ENCODE measurements around the gene KIAA1671. TPM values are rescaled to one million over a fixed set of nuclear protein-coding genes. Genes with fewer than 3 reads are reported as not detected.

KIAA1671 gene
- total RNA-seq, 1 experiment from 2014 or later = 7.3 TPM

- Histone ChIP-seq H3K27me3 (ENCODE audit: control insufficient read depth, insufficient read depth, low read length) (no peaks in the 10 kb centered on the region), H3K4me3 (ENCODE audit: insufficient read depth, low read depth, low read length) (no peak overlapping the region), H3K36me3 (replicated peaks; ENCODE audit: control insufficient read depth, insufficient read depth, low read length) (no peaks in the 10 kb centered on the region)
- DNase-seq = peak; percentile 47
Observed at GRCh38 chr22:25062386-25063085, 110.0 kb downstream of the KIAA1671 start.

- Histone ChIP-seq H3K27me3 (ENCODE audit: control insufficient read depth, insufficient read depth, low read length) (no peaks in the 10 kb centered on the region), H3K4me3 (ENCODE audit: insufficient read depth, low read depth, low read length) (no peak overlapping the region), H3K36me3 (replicated peaks; ENCODE audit: control insufficient read depth, insufficient read depth, low read length) (no peaks in the 10 kb centered on the region)
- DNase-seq = no peak
Observed at GRCh38 chr22:25064894-25065560, 112.5 kb downstream of the KIAA1671 start.

GRCh38 chr22:25066861-25067435 lies 114.4 kb downstream of the KIAA1671 start:
- peak; percentile 42 for DNase-seq
- Histone ChIP-seq H3K36me3 (replicated peaks; ENCODE audit: control insufficient read depth, insufficient read depth, low read length) (no peaks in the 10 kb centered on the region), H3K27me3 (ENCODE audit: control insufficient read depth, insufficient read depth, low read length) (no peaks in the 10 kb centered on the region), H3K4me3 (ENCODE audit: insufficient read depth, low read depth, low read length) (no peak overlapping the region)

- no peaks in the 10 kb centered on the region for H3K27me3 ChIP-seq (ENCODE audit: control insufficient read depth, insufficient read depth, low read length)
- H3K36me3 ChIP-seq (replicated peaks; ENCODE audit: control insufficient read depth, insufficient read depth, low read length) = no peaks in the 10 kb centered on the region
- DNase-seq = peak; percentile 40
- H3K4me3 ChIP-seq (ENCODE audit: insufficient read depth, low read depth, low read length) = no peak overlapping the region
Observed at GRCh38 chr22:25067851-25068421, 115.4 kb downstream of the KIAA1671 start.

- Histone ChIP-seq H3K4me3 (ENCODE audit: insufficient read depth, low read depth, low read length) (no peak overlapping the region), H3K27me3 (ENCODE audit: control insufficient read depth, insufficient read depth, low read length) (no peaks in the 10 kb centered on the region), H3K36me3 (replicated peaks; ENCODE audit: control insufficient read depth, insufficient read depth, low read length) (no peaks in the 10 kb centered on the region)
- DNase-seq = peak; percentile 43
Observed at GRCh38 chr22:25068707-25069106, 116.2 kb downstream of the KIAA1671 start.

GRCh38 chr22:25069426-25069757 lies 116.9 kb downstream of the KIAA1671 start:
- Histone ChIP-seq H3K36me3 (replicated peaks; ENCODE audit: control insufficient read depth, insufficient read depth, low read length) (no peaks in the 10 kb centered on the region), H3K4me3 (ENCODE audit: insufficient read depth, low read depth, low read length) (no peak overlapping the region), H3K27me3 (ENCODE audit: control insufficient read depth, insufficient read depth, low read length) (no peaks in the 10 kb centered on the region)
- DNase-seq = no peak

- DNase-seq = peak; percentile 60
- Histone ChIP-seq H3K27me3 (ENCODE audit: control insufficient read depth, insufficient read depth, low read length) (no peaks in the 10 kb centered on the region), H3K36me3 (replicated peaks; ENCODE audit: control insufficient read depth, insufficient read depth, low read length) (no peaks in the 10 kb centered on the region), H3K4me3 (ENCODE audit: insufficient read depth, low read depth, low read length) (no peak overlapping the region)
Observed at GRCh38 chr22:25069758-25070481, 117.4 kb downstream of the KIAA1671 start.

GRCh38 chr22:25070956-25071355 lies 118.4 kb downstream of the KIAA1671 start:
- no peaks in the 10 kb centered on the region for H3K27me3 ChIP-seq (ENCODE audit: control insufficient read depth, insufficient read depth, low read length)
- no peak overlapping the region for H3K4me3 ChIP-seq (ENCODE audit: insufficient read depth, low read depth, low read length)
- H3K36me3 ChIP-seq (replicated peaks; ENCODE audit: control insufficient read depth, insufficient read depth, low read length) = no peaks in the 10 kb centered on the region
- DNase-seq = no peak

GRCh38 chr22:25071720-25072119 lies 119.2 kb downstream of the KIAA1671 start:
- Histone ChIP-seq H3K27me3 (ENCODE audit: control insufficient read depth, insufficient read depth, low read length) (no peaks in the 10 kb centered on the region), H3K4me3 (ENCODE audit: insufficient read depth, low read depth, low read length) (no peak overlapping the region), H3K36me3 (replicated peaks; ENCODE audit: control insufficient read depth, insufficient read depth, low read length) (no peaks in the 10 kb centered on the region)
- DNase-seq = no peak

GRCh38 chr22:25072406-25072805 lies 119.9 kb downstream of the KIAA1671 start:
- no peak for DNase-seq
- Histone ChIP-seq H3K27me3 (ENCODE audit: control insufficient read depth, insufficient read depth, low read length) (no peaks in the 10 kb centered on the region), H3K36me3 (replicated peaks; ENCODE audit: control insufficient read depth, insufficient read depth, low read length) (no peaks in the 10 kb centered on the region), H3K4me3 (ENCODE audit: insufficient read depth, low read depth, low read length) (no peak overlapping the region)

GRCh38 chr22:25076336-25076735 lies 123.8 kb downstream of the KIAA1671 start:
- Histone ChIP-seq H3K27me3 (ENCODE audit: control insufficient read depth, insufficient read depth, low read length) (no peaks in the 10 kb centered on the region), H3K4me3 (ENCODE audit: insufficient read depth, low read depth, low read length) (no peak overlapping the region), H3K36me3 (replicated peaks; ENCODE audit: control insufficient read depth, insufficient read depth, low read length) (no peaks in the 10 kb centered on the region)
- no peak for DNase-seq

GRCh38 chr22:25077056-25077455 lies 124.5 kb downstream of the KIAA1671 start:
- no peaks in the 10 kb centered on the region for H3K36me3 ChIP-seq (replicated peaks; ENCODE audit: control insufficient read depth, insufficient read depth, low read length)
- no peaks in the 10 kb centered on the region for H3K27me3 ChIP-seq (ENCODE audit: control insufficient read depth, insufficient read depth, low read length)
- no peak overlapping the region for H3K4me3 ChIP-seq (ENCODE audit: insufficient read depth, low read depth, low read length)
- DNase-seq = no peak

- Histone ChIP-seq H3K27me3 (ENCODE audit: control insufficient read depth, insufficient read depth, low read length) (no peaks in the 10 kb centered on the region), H3K4me3 (ENCODE audit: insufficient read depth, low read depth, low read length) (no peak overlapping the region), H3K36me3 (replicated peaks; ENCODE audit: control insufficient read depth, insufficient read depth, low read length) (no peaks in the 10 kb centered on the region)
- DNase-seq = no peak
Observed at GRCh38 chr22:25077964-25078363, 125.4 kb downstream of the KIAA1671 start.

- Histone ChIP-seq H3K4me3 (ENCODE audit: insufficient read depth, low read depth, low read length) (no peak overlapping the region), H3K27me3 (ENCODE audit: control insufficient read depth, insufficient read depth, low read length) (no peaks in the 10 kb centered on the region), H3K36me3 (replicated peaks; ENCODE audit: control insufficient read depth, insufficient read depth, low read length) (no peaks in the 10 kb centered on the region)
- no peak for DNase-seq
Observed at GRCh38 chr22:25078591-25078990, 126.1 kb downstream of the KIAA1671 start.
